SKM-1 (cell line): Measurements from ENCODE around the gene LRRC58.

Experiments
- DNase-seq: peaks from one replicate; lab custom pipeline; 2025; ENCODE audit not compliant: unreplicated experiment; lab: John Stamatoyannopoulos, UW

The LRRC58 gene

GRCh38 chr3:120280566-120280965, 68.6 kb downstream of the LRRC58 start:
- no peak for DNase-seq

- no peak for DNase-seq
These were observed 69.1 kb downstream of the LRRC58 start for GRCh38 chr3:120280026-120280425.

GRCh38 chr3:120276767-120277166, 72.4 kb downstream of the LRRC58 start:
- no peak for DNase-seq

- DNase-seq: no peak
These were observed 73.5 kb downstream of the LRRC58 start for GRCh38 chr3:120275618-120276017.

GRCh38 chr3:120274739-120275167, 74.4 kb downstream of the LRRC58 start:
- DNase-seq: no peak
